CD4-positive, alpha-beta T cell treated with Interleukin-10 for 1 hour (primary cell): Measurements from ENCODE around the gene AP1M1.
A peak's percentile ranks its signal among the peaks of the same experiment; 100 is the strongest.

Experiments
- DNase-seq: peaks from one replicate; pipeline ENCODE4 v3.0.0-alpha.2; 2020

Gene AP1M1

GRCh38 chr19:16233836-16234551 lies 36.3 kb downstream of the AP1M1 start:
- no peak for DNase-seq

- no peak for DNase-seq
These were observed 37.1 kb downstream of the AP1M1 start for GRCh38 chr19:16234552-16235445.

- no peak for DNase-seq
These were observed 38.3 kb downstream of the AP1M1 start for GRCh38 chr19:16235811-16236652.

GRCh38 chr19:16244091-16244490 lies 46.4 kb downstream of the AP1M1 start:
- no peak for DNase-seq

- peak; percentile 86 for DNase-seq
These were observed 49.9 kb downstream of the AP1M1 start for GRCh38 chr19:16247353-16248182.

- no peak for DNase-seq
These were observed 50.8 kb downstream of the AP1M1 start for GRCh38 chr19:16248380-16249023.

- no peak for DNase-seq
These were observed 52.2 kb downstream of the AP1M1 start for GRCh38 chr19:16249826-16250404.

- DNase-seq = no peak
These were observed 54.9 kb downstream of the AP1M1 start for GRCh38 chr19:16252459-16253205.

- no peak for DNase-seq
These were observed 57.2 kb downstream of the AP1M1 start for GRCh38 chr19:16254851-16255408.

GRCh38 chr19:16257509-16258002 lies 59.8 kb downstream of the AP1M1 start:
- no peak for DNase-seq

- DNase-seq = no peak
These were observed 60.8 kb downstream of the AP1M1 start for GRCh38 chr19:16258440-16258903.

GRCh38 chr19:16259385-16260159 lies 61.9 kb downstream of the AP1M1 start:
- no peak for DNase-seq

- DNase-seq = no peak
These were observed 62.6 kb downstream of the AP1M1 start for GRCh38 chr19:16260160-16260811.

- DNase-seq = no peak
These were observed 63.1 kb downstream of the AP1M1 start for GRCh38 chr19:16260812-16261161.

- DNase-seq = no peak
These were observed 64.1 kb downstream of the AP1M1 start for GRCh38 chr19:16261584-16262368.

- no peak for DNase-seq
These were observed 64.9 kb downstream of the AP1M1 start for GRCh38 chr19:16262618-16263017.

- no peak for DNase-seq
These were observed 65.5 kb downstream of the AP1M1 start for GRCh38 chr19:16263141-16263761.
